Endothelial cell of umbilical vein (primary cell): ENCODE data around the gene WLS. TPM values are rescaled to one million over a fixed set of nuclear protein-coding genes. Genes with fewer than 3 reads are reported as not detected.

Source experiments
- BruUV-seq: library from RNA; stranded (reverse); fragments of 400-500 nt; replicated peaks from 2 replicates; lab custom pipeline; 2021; lab: Mats Ljungman, UMichigan
- CTCF ChIA-PET: fragments of 300-600, 350-600 bp; sonication (Branson Sonifier 250); formaldehyde crosslinking; loops from one replicate; lab custom pipeline; 2021; ENCODE audit warnings: antibody characterized with exemption, inconsistent platforms; lab: Charles Lee
- POLR2A ChIA-PET: fragments of 300-600, 350-600 bp; sonication (Branson Sonifier 250); formaldehyde crosslinking; loops from one replicate; lab custom pipeline; 2021; ENCODE audit warnings: antibody characterized with exemption, inconsistent platforms; lab: Charles Lee
- DNase-seq: peaks from one replicate; pipeline ENCODE4 v3.0.0-alpha.2; 2011; ENCODE audit warnings: low read depth, low spot score
- FAIRE-seq: peaks from 2 replicates; lab custom pipeline; 2011; peaks lifted over from hg19 to GRCh38; lab: Jason Lieb, UNC
- H2AFZ ChIP-seq: 2 replicates; pipeline ENCODE4 v1.6.0; 2012; ENCODE audit warnings: low read depth, low read length, control low read depth, inconsistent platforms
- H3K27ac ChIP-seq: 2 replicates; pipeline ENCODE4 v1.5.1; 2011; ENCODE audit warnings: low read depth, mild to moderate bottlenecking, control low read depth, low read length, moderate library complexity; ENCODE audit not compliant: insufficient read depth
- H3K27me3 ChIP-seq, 2 experiments: 2 replicates each; pipeline versions ENCODE4 v1.6.0 to v1.6.1; 2011; ENCODE audit warnings: low read length in 2 of 2, mixed read lengths in 1 of 2; ENCODE audit not compliant: control insufficient read depth in 2 of 2, insufficient read depth in 2 of 2
- H3K36me3 ChIP-seq, 2 experiments: 2 replicates in 1 of 2; 3 replicates in 1 of 2; pipeline ENCODE4 v1.5.1; 2011; ENCODE audit warnings: low read length in 2 of 2, mild to moderate bottlenecking in 1 of 2, moderate library complexity in 1 of 2; ENCODE audit not compliant: control insufficient read depth in 2 of 2, insufficient read depth in 2 of 2; ENCODE audit errors: extremely low read depth in 1 of 2
- H3K4me1 ChIP-seq: 3 replicates; pipeline ENCODE4 v1.5.1; 2011; ENCODE audit warnings: mild to moderate bottlenecking, low read length; ENCODE audit not compliant: control insufficient read depth, insufficient read depth; ENCODE audit errors: extremely low read depth
- H3K4me2 ChIP-seq: 2 replicates; pipeline ENCODE4 v1.6.1; 2011; ENCODE audit warnings: low read length, control low read depth, mixed read lengths; ENCODE audit not compliant: insufficient read depth
- H3K4me3 ChIP-seq, 3 experiments: fragments of 200-600 bp in 1 of 3; sonication (generic), shearing (Covaris generic) in 1 of 3; replicated peaks in 1 of 3; 2 replicates each; pipeline ENCODE4 v1.5.1; 2011 to 2016; ENCODE audit warnings: control low read depth in 3 of 3, low read length in 3 of 3, mild to moderate bottlenecking in 2 of 3, inconsistent platforms in 1 of 3, low read depth in 1 of 3, moderate library complexity in 1 of 3; ENCODE audit not compliant: insufficient read depth in 1 of 3
- H3K79me2 ChIP-seq: 2 replicates; pipeline ENCODE4 v1.6.0; 2012; ENCODE audit warnings: low read length, inconsistent platforms; ENCODE audit not compliant: control insufficient read depth, insufficient read depth
- H3K9ac ChIP-seq: replicated peaks from 2 replicates; pipeline ENCODE3; 2011; ENCODE audit warnings: low read length, control low read depth; ENCODE audit not compliant: insufficient read depth; ENCODE audit errors: extremely low read depth
- H3K9me1 ChIP-seq: replicated peaks from 3 replicates; pipeline ENCODE4 v1.6.0; 2011; ENCODE audit warnings: mild to moderate bottlenecking, low read length; ENCODE audit not compliant: control insufficient read depth, insufficient read depth; ENCODE audit errors: extremely low read depth
- H3K9me3 ChIP-seq: replicated peaks from 2 replicates; pipeline ENCODE4 v1.5.1; 2012; ENCODE audit warnings: low read length, inconsistent platforms; ENCODE audit not compliant: control insufficient read depth, insufficient read depth
- H4K20me1 ChIP-seq: replicated peaks from 2 replicates; pipeline ENCODE3; 2011; ENCODE audit warnings: mild to moderate bottlenecking, low read length; ENCODE audit not compliant: control insufficient read depth, insufficient read depth; ENCODE audit errors: extremely low read depth
- CTCF ChIP-seq, 2 donors: IDR thresholded peaks; 1 replicate in 1 of 2; 2 replicates in 1 of 2; pipeline ENCODE4 v1.5.1; 2011; ENCODE audit warnings: low read length in 2 of 2, mild to moderate bottlenecking in 2 of 2, moderate library complexity in 2 of 2, control low read depth in 1 of 2, inconsistent platforms in 1 of 2, low read depth in 1 of 2; ENCODE audit not compliant: insufficient read depth in 1 of 2; ENCODE audit errors: extremely low read depth in 1 of 2
- EZH2 ChIP-seq: IDR thresholded peaks from 2 replicates; pipeline ENCODE4 v1.6.1; 2012; ENCODE audit warnings: borderline replicate concordance, low read depth, mild to moderate bottlenecking, moderate library complexity, low read length, inconsistent platforms; ENCODE audit not compliant: severe bottlenecking
- FOS ChIP-seq: IDR thresholded peaks from 2 replicates; pipeline ENCODE4 v1.6.1; 2011; ENCODE audit warnings: mild to moderate bottlenecking, low read length, moderate library complexity, borderline replicate concordance; ENCODE audit not compliant: insufficient read depth
- GATA2 ChIP-seq: IDR thresholded peaks from 2 replicates; pipeline ENCODE4 v1.7.0; 2011; ENCODE audit warnings: low read depth, mild to moderate bottlenecking, moderate library complexity, mixed read lengths, low read length; ENCODE audit not compliant: insufficient read length, insufficient read depth
- JUN ChIP-seq: IDR thresholded peaks from 2 replicates; pipeline ENCODE4 v1.6.1; 2011; ENCODE audit warnings: borderline replicate concordance, low read depth; ENCODE audit not compliant: insufficient read length, insufficient read depth
- MAX ChIP-seq: IDR thresholded peaks from 2 replicates; pipeline ENCODE4 v1.6.1; 2011; ENCODE audit not compliant: insufficient read depth, insufficient read length
- MYC ChIP-seq: IDR thresholded peaks from one replicate; pipeline ENCODE4 v1.6.1; 2011; ENCODE audit warnings: mild to moderate bottlenecking, low read depth, low read length
- POLR2A ChIP-seq: IDR thresholded peaks from 2 replicates; pipeline ENCODE4 v1.6.1; 2012; ENCODE audit warnings: low read depth, mild to moderate bottlenecking, control low read depth, low read length
- POLR2AphosphoS5 ChIP-seq: IDR thresholded peaks from 2 replicates; pipeline ENCODE4 v1.6.1; 2012; ENCODE audit warnings: low read depth, mild to moderate bottlenecking, control low read depth, low read length, moderate library complexity; ENCODE audit not compliant: insufficient read depth
- dilution Hi-C: fragments of 300-500 bp; cut with MboI; formaldehyde crosslinking; loops from one replicate; pipeline ENCODE4 v1.15.0; 2019; ENCODE audit warnings: low sequenced_read_pairs; ENCODE audit not compliant: extremely low pct_ligation_motif_present
- intact Hi-C: fragments of 100-400 bp; cut with micrococcal nuclease; formaldehyde crosslinking; loops from one replicate; pipeline ENCODE4 v1.10.0; 2022
- polyA plus RNA-seq, 4 experiments: library from polyadenylated mRNA; depleted of rRNA in 3 of 4; stranded (reverse) in 3 of 4; unstranded in 1 of 4; fragments of >200 nt; gene quantifications; 2 replicates each; pipeline versions ENCODE4 v1.2.1 to v1.2.3, GENCODE V29; 2011 to 2012; ENCODE audit warnings: missing spikeins in 1 of 4
- total RNA-seq: library from RNA; stranded (reverse); gene quantifications from 2 replicates; pipeline ENCODE4 v1.2.3, GENCODE V29; 2021

The WLS gene
- total and polyA plus RNA-seq, 2 donors (not counting 3 experiments of a cell fraction or from before 2014, with no cell fraction given) = 121 to 199 TPM

- Histone ChIP-seq H3K9me1 (no peaks in the 10 kb centered on the region), H4K20me1 (no peaks in the 10 kb centered on the region), H2AFZ (no peak overlapping the region), H3K9ac (no peak overlapping the region), H3K4me3 (no peak overlapping the region), H3K4me2 (no peak overlapping the region), H3K79me2 (peaks cover 84% of the 10 kb centered on the region), H3K9me3 (no peaks in the 10 kb centered on the region), H3K36me3 (peaks cover 0 to 6% of the 10 kb centered on the region in 2 experiments), H3K27me3 (no peaks in the 10 kb centered on the region), H3K27ac (no peak overlapping the region), H3K4me1 (peaks cover 26% of the 10 kb centered on the region)
- dilution Hi-C loops (no loop called here), intact Hi-C loops (no loop called here)
- FAIRE-seq (no peak), DNase-seq (no peak)
- no TSS peak for BruUV-seq
- ChIA-PET POLR2A (no interaction called here), CTCF (interaction anchor here (0.9 kb wide), 1 partner anchor 13 kb away, joined by 3 read pairs; no protein-coding TSS in a partner anchor)
- TF ChIP-seq POLR2AphosphoS5 (no peak), MYC (no peak), EZH2 (no peak), FOS (no peak), POLR2A (no peak), CTCF (IDR thresholded peaks at IDR 0.05; ENCODE audit: extremely low read depth in 1 of 2, insufficient read depth in 1 of 2, low read depth in 1 of 2, low read length in 2 of 2) (no peak), MAX (no peak), GATA2 (no peak), JUN (no peak)
Measured at GRCh38 chr1:68217060-68217554, 15.2 kb downstream of the WLS start.
